Ishikawa (cell line): ENCODE measurements around the gene TCTN2.

Experiments
- CEBPB ChIP-seq: IDR thresholded peaks from 2 replicates; pipeline ENCODE4 v1.6.1; 2012
- CREB1 ChIP-seq: IDR thresholded peaks from 2 replicates; pipeline ENCODE4 v1.6.1; 2012; ENCODE audit warnings: low read depth
- EP300 ChIP-seq: IDR thresholded peaks from 2 replicates; pipeline ENCODE4 v1.6.1; 2012; ENCODE audit warnings: borderline replicate concordance
- FOXM1 ChIP-seq: IDR thresholded peaks from 2 replicates; pipeline ENCODE4 v1.6.1; 2012; ENCODE audit warnings: low read depth, borderline replicate concordance
- NFIC ChIP-seq: IDR thresholded peaks from 2 replicates; pipeline ENCODE4 v1.6.1; 2012
- TAF1 ChIP-seq: IDR thresholded peaks from 2 replicates; pipeline ENCODE4 v1.6.1; 2012; ENCODE audit warnings: low read depth, mild to moderate bottlenecking
- TCF12 ChIP-seq: IDR thresholded peaks from 2 replicates; pipeline ENCODE4 v1.6.1; 2012; ENCODE audit warnings: low read depth
- YY1 ChIP-seq: IDR thresholded peaks from 2 replicates; pipeline ENCODE4 v1.6.1; 2012; ENCODE audit warnings: low read depth
- ZBTB7A ChIP-seq: IDR thresholded peaks from 2 replicates; pipeline ENCODE4 v1.6.1; 2012; ENCODE audit warnings: low read depth
- TF ChIP-seq, protein P1 (sequence below): IDR thresholded peaks from 2 replicates; pipeline ENCODE4 v1.6.1; 2012
- TF ChIP-seq, protein P2 (sequence below): IDR thresholded peaks from 2 replicates; pipeline ENCODE4 v1.6.1; 2012; ENCODE audit warnings: low read depth, mild to moderate bottlenecking

GRCh38 chr12:123643911-123644310 lies 27.0 kb upstream of the TCTN2 start:
- TF ChIP-seq TAF1 (no peak), EP300 (no peak), TCF12 (no peak), FOXM1 (no peak), ZBTB7A (no peak), CEBPB (no peak), YY1 (no peak), NFIC (no peak), CREB1 (no peak)
- TF ChIP-seq, protein P1, sequence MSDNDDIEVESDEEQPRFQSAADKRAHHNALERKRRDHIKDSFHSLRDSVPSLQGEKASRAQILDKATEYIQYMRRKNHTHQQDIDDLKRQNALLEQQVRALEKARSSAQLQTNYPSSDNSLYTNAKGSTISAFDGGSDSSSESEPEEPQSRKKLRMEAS: no peak
- TF ChIP-seq, protein P2, sequence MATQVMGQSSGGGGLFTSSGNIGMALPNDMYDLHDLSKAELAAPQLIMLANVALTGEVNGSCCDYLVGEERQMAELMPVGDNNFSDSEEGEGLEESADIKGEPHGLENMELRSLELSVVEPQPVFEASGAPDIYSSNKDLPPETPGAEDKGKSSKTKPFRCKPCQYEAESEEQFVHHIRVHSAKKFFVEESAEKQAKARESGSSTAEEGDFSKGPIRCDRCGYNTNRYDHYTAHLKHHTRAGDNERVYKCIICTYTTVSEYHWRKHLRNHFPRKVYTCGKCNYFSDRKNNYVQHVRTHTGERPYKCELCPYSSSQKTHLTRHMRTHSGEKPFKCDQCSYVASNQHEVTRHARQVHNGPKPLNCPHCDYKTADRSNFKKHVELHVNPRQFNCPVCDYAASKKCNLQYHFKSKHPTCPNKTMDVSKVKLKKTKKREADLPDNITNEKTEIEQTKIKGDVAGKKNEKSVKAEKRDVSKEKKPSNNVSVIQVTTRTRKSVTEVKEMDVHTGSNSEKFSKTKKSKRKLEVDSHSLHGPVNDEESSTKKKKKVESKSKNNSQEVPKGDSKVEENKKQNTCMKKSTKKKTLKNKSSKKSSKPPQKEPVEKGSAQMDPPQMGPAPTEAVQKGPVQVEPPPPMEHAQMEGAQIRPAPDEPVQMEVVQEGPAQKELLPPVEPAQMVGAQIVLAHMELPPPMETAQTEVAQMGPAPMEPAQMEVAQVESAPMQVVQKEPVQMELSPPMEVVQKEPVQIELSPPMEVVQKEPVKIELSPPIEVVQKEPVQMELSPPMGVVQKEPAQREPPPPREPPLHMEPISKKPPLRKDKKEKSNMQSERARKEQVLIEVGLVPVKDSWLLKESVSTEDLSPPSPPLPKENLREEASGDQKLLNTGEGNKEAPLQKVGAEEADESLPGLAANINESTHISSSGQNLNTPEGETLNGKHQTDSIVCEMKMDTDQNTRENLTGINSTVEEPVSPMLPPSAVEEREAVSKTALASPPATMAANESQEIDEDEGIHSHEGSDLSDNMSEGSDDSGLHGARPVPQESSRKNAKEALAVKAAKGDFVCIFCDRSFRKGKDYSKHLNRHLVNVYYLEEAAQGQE: no peak
